Measurements from ENCODE around the gene CC2D1A. TPM values are rescaled to one million over a fixed set of nuclear protein-coding genes. Genes with fewer than 3 reads are reported as not detected.

CC2D1A gene
- total RNA-seq, 6 experiments from 2014 or later = 22.9 to 28.3 (median 25.5) TPM

GRCh38 chr19:13899393-13899792, 6.6 kb upstream of the CC2D1A start:
- Mint-ChIP-seq H3K27me3 (ENCODE audit: insufficient read depth) (no peaks in the 10 kb centered on the region; the same call in 1 of the 2 replicates), H3K4me1 (ENCODE audit: low read depth) (peaks cover 11% of the 10 kb centered on the region), H3K36me3 (ENCODE audit: low read depth) (no peaks in the 10 kb centered on the region), H3K9me3 (no peaks in the 10 kb centered on the region), H3K4me3 (no peak overlapping the region), H3K27ac (no peak overlapping the region)
- TF ChIP-seq CTCF (IDR thresholded peaks at IDR 0.05) = no peak
- DNase-seq = no peak

GRCh38 chr19:13899912-13900584, 6.0 kb upstream of the CC2D1A start:
- no peaks in the 10 kb centered on the region for H3K9me3 Mint-ChIP-seq
- no peak overlapping the region for H3K4me3 Mint-ChIP-seq
- H3K36me3 Mint-ChIP-seq (ENCODE audit: low read depth) = no peaks in the 10 kb centered on the region
- TF ChIP-seq CTCF (IDR thresholded peaks at IDR 0.05) = no peak
- no peaks in the 10 kb centered on the region; the same call in 1 of the 2 replicates for H3K27me3 Mint-ChIP-seq (ENCODE audit: insufficient read depth)
- H3K27ac Mint-ChIP-seq = no peak overlapping the region
- peak; percentile 31 for DNase-seq
- peaks cover 11% of the 10 kb centered on the region for H3K4me1 Mint-ChIP-seq (ENCODE audit: low read depth)

- Mint-ChIP-seq H3K27ac (no peak overlapping the region), H3K4me1 (ENCODE audit: low read depth) (peaks cover 24% of the 10 kb centered on the region), H3K36me3 (ENCODE audit: low read depth) (no peaks in the 10 kb centered on the region), H3K4me3 (no peak overlapping the region), H3K27me3 (ENCODE audit: insufficient read depth) (no peaks in the 10 kb centered on the region), H3K9me3 (no peaks in the 10 kb centered on the region)
- peak; percentile 62; the same call in 1 of the 2 replicates for TF ChIP-seq CTCF (IDR thresholded peaks at IDR 0.05)
- no peak for DNase-seq
Measured at GRCh38 chr19:13902993-13903555, 2.9 kb upstream of the CC2D1A start.

GRCh38 chr19:13906521-13906904, 512 bp downstream of the CC2D1A start:
- Mint-ChIP-seq H3K4me3 (peak overlapping the region; percentile 86), H3K27me3 (ENCODE audit: insufficient read depth) (no peaks in the 10 kb centered on the region), H3K36me3 (ENCODE audit: low read depth) (no peaks in the 10 kb centered on the region; the same call in 1 of the 2 replicates), H3K9me3 (no peaks in the 10 kb centered on the region), H3K27ac (no peak overlapping the region), H3K4me1 (ENCODE audit: low read depth) (peaks cover 13% of the 10 kb centered on the region; the same call in 1 of the 2 replicates)
- DNase-seq = no peak
- TF ChIP-seq CTCF (IDR thresholded peaks at IDR 0.05) = no peak

GRCh38 chr19:13906910-13907309, 909 bp downstream of the CC2D1A start:
- H3K27me3 Mint-ChIP-seq (ENCODE audit: insufficient read depth) = no peaks in the 10 kb centered on the region
- H3K9me3 Mint-ChIP-seq = no peaks in the 10 kb centered on the region
- peaks cover 13% of the 10 kb centered on the region; the same call in 1 of the 2 replicates for H3K4me1 Mint-ChIP-seq (ENCODE audit: low read depth)
- no peak for DNase-seq
- peaks cover 2% of the 10 kb centered on the region; the same call in 1 of the 2 replicates for H3K36me3 Mint-ChIP-seq (ENCODE audit: low read depth)
- no peak for TF ChIP-seq CTCF (IDR thresholded peaks at IDR 0.05)
- H3K4me3 Mint-ChIP-seq = peak overlapping the region; percentile 86
- no peak overlapping the region; the same call in 1 of the 2 replicates for H3K27ac Mint-ChIP-seq
